K562 (cell line): ENCODE measurements around the gene NEURL1. TPM values are rescaled to one million over a fixed set of nuclear protein-coding genes. Genes with fewer than 3 reads are reported as not detected.

Source experiments
- NR2C1 ChIP-seq, 2 experiments: fragments of 450-650 bp; IDR thresholded peaks; 2 replicates each; pipeline ENCODE4 v1.6.1; 2017; ENCODE audit warnings: mild to moderate bottlenecking in 2 of 2, antibody characterized with exemption in 1 of 2, inconsistent platforms in 1 of 2, missing compliant biosample characterization in 1 of 2, missing genetic modification characterization in 1 of 2
- SRSF7 ChIP-seq: fragments of 200-400 bp; formaldehyde crosslinking; optimal IDR thresholded peaks from 2 replicates; pipeline ENCODE3; 2017; ENCODE audit warnings: mild to moderate bottlenecking, low read depth, low read length
- polyA plus RNA-seq, 8 experiments: library from polyadenylated mRNA; depleted of rRNA in 4 of 8; stranded (reverse) in 5 of 8; unstranded in 3 of 8; fragments of >200 nt; fragmentation: Nextera tagmentation in 2 of 8; fragmentation: Illumina TruSeq in 1 of 8; extraction: Ambion mirVana in 2 of 8; extraction: Trizol in 1 of 8; gene quantifications; 2 replicates each; pipeline versions ENCODE4 v1.2.1 to v1.2.3, GENCODE V29; 2011 to 2014; ENCODE audit warnings: inconsistent platforms in 1 of 8, missing spikeins in 1 of 8
- total RNA-seq, 7 experiments: library from RNA; depleted of rRNA in 6 of 7; stranded (reverse); fragments of >200 nt in 6 of 7; fragmentation: Illumina TruSeq in 2 of 7; extraction: Trizol in 2 of 7; gene quantifications; 2 replicates each; pipeline versions ENCODE4 v1.2.1 to v1.2.3, GENCODE V29; 2011 to 2021; ENCODE audit warnings: low replicate concordance in 1 of 7
- TF ChIP-seq, protein P1 (sequence below): fragments of 450-650 bp; IDR thresholded peaks from 2 replicates; pipeline ENCODE4 v1.6.1; 2018; ENCODE audit warnings: mild to moderate bottlenecking, low read depth; ENCODE audit not compliant: partially characterized antibody
- TF ChIP-seq, protein P2 (sequence below): fragments of 450-650 bp; IDR thresholded peaks from 2 replicates; pipeline ENCODE4 v1.6.1; 2017; ENCODE audit warnings: antibody characterized with exemption
- TF ChIP-seq, protein P3 (sequence below): fragments of 200-800 bp; sonication (Bioruptor generic); IDR thresholded peaks from 2 replicates; pipeline ENCODE4 v1.6.1; 2017; ENCODE audit warnings: missing genetic modification characterization, missing compliant biosample characterization
- TF ChIP-seq, protein P4 (sequence below): IDR thresholded peaks from 2 replicates; pipeline ENCODE4 v1.6.1; 2014; ENCODE audit warnings: antibody characterized with exemption

Gene NEURL1
- total and polyA plus RNA-seq, 9 of the 15 experiments (the other 6 are each of a cell fraction or from before 2014, with no cell fraction given) = 0.01 to 0.45 (median 0.16) TPM; not detected in 5

DNA sequence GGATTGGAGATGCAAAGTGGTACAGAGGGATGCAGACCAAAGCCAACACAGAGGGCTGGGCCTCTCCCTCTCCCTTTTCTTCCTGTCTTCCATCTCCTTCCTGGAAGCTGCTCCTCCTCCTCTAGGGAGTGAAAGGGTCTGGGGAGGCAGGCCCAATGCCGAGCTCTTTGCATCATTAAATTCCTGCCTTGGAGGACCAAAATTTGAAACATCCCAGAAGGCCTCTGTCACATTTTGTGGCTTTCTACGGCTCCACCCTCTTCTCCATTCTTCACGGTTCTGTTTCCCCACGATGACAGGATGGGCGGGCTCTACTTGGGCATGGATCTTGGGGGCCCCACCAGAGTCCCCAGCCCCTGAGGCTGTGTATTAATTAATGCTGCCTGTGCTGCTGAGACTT lies 76.4 kb downstream of the NEURL1 start (continued):
- TF ChIP-seq, protein P1, sequence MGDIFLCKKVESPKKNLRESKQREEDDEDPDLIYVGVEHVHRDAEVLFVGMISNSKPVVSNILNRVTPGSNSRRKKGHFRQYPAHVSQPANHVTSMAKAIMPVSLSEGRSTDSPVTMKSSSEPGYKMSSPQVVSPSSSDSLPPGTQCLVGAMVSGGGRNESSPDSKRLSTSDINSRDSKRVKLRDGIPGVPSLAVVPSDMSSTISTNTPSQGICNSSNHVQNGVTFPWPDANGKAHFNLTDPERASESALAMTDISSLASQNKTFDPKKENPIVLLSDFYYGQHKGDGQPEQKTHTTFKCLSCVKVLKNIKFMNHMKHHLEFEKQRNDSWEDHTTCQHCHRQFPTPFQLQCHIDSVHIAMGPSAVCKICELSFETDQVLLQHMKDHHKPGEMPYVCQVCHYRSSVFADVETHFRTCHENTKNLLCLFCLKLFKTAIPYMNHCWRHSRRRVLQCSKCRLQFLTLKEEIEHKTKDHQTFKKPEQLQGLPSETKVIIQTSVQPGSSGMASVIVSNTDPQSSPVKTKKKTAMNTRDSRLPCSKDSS = no peak
- TF ChIP-seq SRSF7 = no peak
- TF ChIP-seq, protein P2, sequence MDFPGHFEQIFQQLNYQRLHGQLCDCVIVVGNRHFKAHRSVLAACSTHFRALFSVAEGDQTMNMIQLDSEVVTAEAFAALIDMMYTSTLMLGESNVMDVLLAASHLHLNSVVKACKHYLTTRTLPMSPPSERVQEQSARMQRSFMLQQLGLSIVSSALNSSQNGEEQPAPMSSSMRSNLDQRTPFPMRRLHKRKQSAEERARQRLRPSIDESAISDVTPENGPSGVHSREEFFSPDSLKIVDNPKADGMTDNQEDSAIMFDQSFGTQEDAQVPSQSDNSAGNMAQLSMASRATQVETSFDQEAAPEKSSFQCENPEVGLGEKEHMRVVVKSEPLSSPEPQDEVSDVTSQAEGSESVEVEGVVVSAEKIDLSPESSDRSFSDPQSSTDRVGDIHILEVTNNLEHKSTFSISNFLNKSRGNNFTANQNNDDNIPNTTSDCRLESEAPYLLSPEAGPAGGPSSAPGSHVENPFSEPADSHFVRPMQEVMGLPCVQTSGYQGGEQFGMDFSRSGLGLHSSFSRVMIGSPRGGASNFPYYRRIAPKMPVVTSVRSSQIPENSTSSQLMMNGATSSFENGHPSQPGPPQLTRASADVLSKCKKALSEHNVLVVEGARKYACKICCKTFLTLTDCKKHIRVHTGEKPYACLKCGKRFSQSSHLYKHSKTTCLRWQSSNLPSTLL = no peak
- TF ChIP-seq, protein P3, sequence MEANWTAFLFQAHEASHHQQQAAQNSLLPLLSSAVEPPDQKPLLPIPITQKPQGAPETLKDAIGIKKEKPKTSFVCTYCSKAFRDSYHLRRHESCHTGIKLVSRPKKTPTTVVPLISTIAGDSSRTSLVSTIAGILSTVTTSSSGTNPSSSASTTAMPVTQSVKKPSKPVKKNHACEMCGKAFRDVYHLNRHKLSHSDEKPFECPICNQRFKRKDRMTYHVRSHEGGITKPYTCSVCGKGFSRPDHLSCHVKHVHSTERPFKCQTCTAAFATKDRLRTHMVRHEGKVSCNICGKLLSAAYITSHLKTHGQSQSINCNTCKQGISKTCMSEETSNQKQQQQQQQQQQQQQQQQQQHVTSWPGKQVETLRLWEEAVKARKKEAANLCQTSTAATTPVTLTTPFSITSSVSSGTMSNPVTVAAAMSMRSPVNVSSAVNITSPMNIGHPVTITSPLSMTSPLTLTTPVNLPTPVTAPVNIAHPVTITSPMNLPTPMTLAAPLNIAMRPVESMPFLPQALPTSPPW (CRISPR knock-in tag) = no peak
- TF ChIP-seq, protein P4, sequence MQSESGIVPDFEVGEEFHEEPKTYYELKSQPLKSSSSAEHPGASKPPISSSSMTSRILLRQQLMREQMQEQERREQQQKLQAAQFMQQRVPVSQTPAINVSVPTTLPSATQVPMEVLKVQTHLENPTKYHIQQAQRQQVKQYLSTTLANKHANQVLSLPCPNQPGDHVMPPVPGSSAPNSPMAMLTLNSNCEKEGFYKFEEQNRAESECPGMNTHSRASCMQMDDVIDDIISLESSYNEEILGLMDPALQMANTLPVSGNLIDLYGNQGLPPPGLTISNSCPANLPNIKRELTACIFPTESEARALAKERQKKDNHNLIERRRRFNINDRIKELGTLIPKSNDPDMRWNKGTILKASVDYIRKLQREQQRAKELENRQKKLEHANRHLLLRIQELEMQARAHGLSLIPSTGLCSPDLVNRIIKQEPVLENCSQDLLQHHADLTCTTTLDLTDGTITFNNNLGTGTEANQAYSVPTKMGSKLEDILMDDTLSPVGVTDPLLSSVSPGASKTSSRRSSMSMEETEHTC = no peak
- TF ChIP-seq NR2C1 (IDR thresholded peaks at IDR 0.05) = no peak
- no peak for TF ChIP-seq NR2C1 (tag; IDR thresholded peaks at IDR 0.05)
